ENCODE results near the gene POU6F2.

POU6F2 gene

GRCh38 chr7:39432368-39432767 is 454.7 kb downstream of the POU6F2 start:
- Histone ChIP-seq H3K4me1 (ENCODE audit: control insufficient read depth in 2 of 2, insufficient read depth in 1 of 2, low read depth in 1 of 2, low read length in 2 of 2) (no peaks in the 10 kb centered on the region), H3K4me3 (ENCODE audit: low read length in 2 of 2) (no peak overlapping the region), H3K23ac (ENCODE audit: low read depth, low read length, poor library complexity) (no peak overlapping the region), H4K8ac (ENCODE audit: low read depth, low read length) (no peak overlapping the region), H3K14ac (ENCODE audit: low read length) (no peak overlapping the region), H2BK15ac (ENCODE audit: low read length) (no peak overlapping the region), H3K9ac (ENCODE audit: low read depth, low read length, poor library complexity) (no peak overlapping the region), H3K9me3 (replicated peaks in 1 of 2; ENCODE audit: control insufficient read depth in 2 of 2, insufficient read depth in 1 of 2, low read depth in 1 of 2, low read length in 2 of 2) (no peaks in the 10 kb centered on the region), H3K18ac (ENCODE audit: low read length) (no peak overlapping the region), H2BK5ac (ENCODE audit: low read length) (no peak overlapping the region), H3K79me1 (ENCODE audit: low read depth, low read length) (no peaks in the 10 kb centered on the region), H4K91ac (ENCODE audit: low read depth, low read length, poor library complexity) (no peak overlapping the region), H3K27me3 (ENCODE audit: control insufficient read depth in 3 of 3, insufficient read depth in 3 of 3, low read depth in 1 of 3, low read length in 3 of 3) (no peaks in the 10 kb centered on the region), H2BK12ac (ENCODE audit: low read length) (no peak overlapping the region), H3K27ac (replicated peaks; ENCODE audit: low read length) (no peak overlapping the region), H3K4ac (ENCODE audit: low read length) (no peak overlapping the region), H3K4me2 (ENCODE audit: insufficient read depth, low read length, poor library complexity, severe bottlenecking) (no peak overlapping the region), H2BK120ac (ENCODE audit: low read depth, low read length) (no peak overlapping the region), H2AK5ac (ENCODE audit: low read depth, low read length) (no peak overlapping the region), H2AFZ (ENCODE audit: low read length) (no peak overlapping the region), H3K36me3 (replicated peaks in 1 of 2; ENCODE audit: control insufficient read depth in 2 of 2, insufficient read depth in 2 of 2, low read length in 2 of 2) (no peaks in the 10 kb centered on the region)
- no peak for DNase-seq (ENCODE audit: low spot score)
- WGBS, 2 donors (ENCODE audit: extremely low coverage in 2 of 2, insufficient read length in 2 of 2, insufficient replicate concordance in 1 of 2): no CpG with 5 or more reads among the region's 3 CpGs

- no peak overlapping the region for H4K91ac ChIP-seq (ENCODE audit: low read depth, low read length, poor library complexity)
- no peak overlapping the region for H3K14ac ChIP-seq (ENCODE audit: low read length)
- no peak overlapping the region for H2BK15ac ChIP-seq (ENCODE audit: low read length)
- H2BK12ac ChIP-seq (ENCODE audit: low read length): peak overlapping the region; percentile 14
- no peaks in the 10 kb centered on the region for H3K27me3 ChIP-seq (ENCODE audit: control insufficient read depth in 3 of 3, insufficient read depth in 3 of 3, low read depth in 1 of 3, low read length in 3 of 3)
- H3K9me3 ChIP-seq (replicated peaks in 1 of 2; ENCODE audit: control insufficient read depth in 2 of 2, insufficient read depth in 1 of 2, low read depth in 1 of 2, low read length in 2 of 2): no peaks in the 10 kb centered on the region
- H2BK5ac ChIP-seq (ENCODE audit: low read length): no peak overlapping the region
- H3K4me3 ChIP-seq (ENCODE audit: low read length in 2 of 2): no peak overlapping the region
- H3K18ac ChIP-seq (ENCODE audit: low read length): peak overlapping the region; percentile 20
- no peak overlapping the region for H3K4ac ChIP-seq (ENCODE audit: low read length)
- no peak overlapping the region for H3K4me2 ChIP-seq (ENCODE audit: insufficient read depth, low read length, poor library complexity, severe bottlenecking)
- no peak overlapping the region for H2AFZ ChIP-seq (ENCODE audit: low read length)
- no peak overlapping the region for H3K23ac ChIP-seq (ENCODE audit: low read depth, low read length, poor library complexity)
- no peaks in the 10 kb centered on the region for H3K4me1 ChIP-seq (ENCODE audit: control insufficient read depth in 2 of 2, insufficient read depth in 1 of 2, low read depth in 1 of 2, low read length in 2 of 2)
- no peak overlapping the region for H4K8ac ChIP-seq (ENCODE audit: low read depth, low read length)
- H2AK5ac ChIP-seq (ENCODE audit: low read depth, low read length): no peak overlapping the region
- no peak overlapping the region for H3K9ac ChIP-seq (ENCODE audit: low read depth, low read length, poor library complexity)
- H2BK120ac ChIP-seq (ENCODE audit: low read depth, low read length): no peak overlapping the region
- H3K36me3 ChIP-seq (replicated peaks in 1 of 2; ENCODE audit: control insufficient read depth in 2 of 2, insufficient read depth in 2 of 2, low read length in 2 of 2): no peaks in the 10 kb centered on the region
- H3K79me1 ChIP-seq (ENCODE audit: low read depth, low read length): no peaks in the 10 kb centered on the region
- no CpG with 5 or more reads among the region's 13 CpGs for WGBS, 2 donors (ENCODE audit: extremely low coverage in 2 of 2, insufficient read length in 2 of 2, insufficient replicate concordance in 1 of 2)
- DNase-seq (ENCODE audit: low spot score): no peak
- H3K27ac ChIP-seq (replicated peaks; ENCODE audit: low read length): no peak overlapping the region
Measured at GRCh38 chr7:39432807-39433416, 455.2 kb downstream of the POU6F2 start.

- H3K27me3 ChIP-seq (ENCODE audit: control insufficient read depth in 3 of 3, insufficient read depth in 3 of 3, low read depth in 1 of 3, low read length in 3 of 3): no peaks in the 10 kb centered on the region
- H3K27ac ChIP-seq (replicated peaks; ENCODE audit: low read length): no peak overlapping the region
- H3K36me3 ChIP-seq (replicated peaks in 1 of 2; ENCODE audit: control insufficient read depth in 2 of 2, insufficient read depth in 2 of 2, low read length in 2 of 2): no peaks in the 10 kb centered on the region
- H3K79me1 ChIP-seq (ENCODE audit: low read depth, low read length): no peaks in the 10 kb centered on the region
- no peak overlapping the region for H3K14ac ChIP-seq (ENCODE audit: low read length)
- no peaks in the 10 kb centered on the region for H3K4me1 ChIP-seq (ENCODE audit: control insufficient read depth in 2 of 2, insufficient read depth in 1 of 2, low read depth in 1 of 2, low read length in 2 of 2)
- no peak overlapping the region for H4K91ac ChIP-seq (ENCODE audit: low read depth, low read length, poor library complexity)
- no peak overlapping the region for H3K18ac ChIP-seq (ENCODE audit: low read length)
- H2BK5ac ChIP-seq (ENCODE audit: low read length): no peak overlapping the region
- no peak overlapping the region for H2BK12ac ChIP-seq (ENCODE audit: low read length)
- H3K9ac ChIP-seq (ENCODE audit: low read depth, low read length, poor library complexity): no peak overlapping the region
- H3K9me3 ChIP-seq (replicated peaks in 1 of 2; ENCODE audit: control insufficient read depth in 2 of 2, insufficient read depth in 1 of 2, low read depth in 1 of 2, low read length in 2 of 2): no peaks in the 10 kb centered on the region
- H3K4ac ChIP-seq (ENCODE audit: low read length): no peak overlapping the region
- no peak overlapping the region for H4K8ac ChIP-seq (ENCODE audit: low read depth, low read length)
- no peak overlapping the region for H2BK15ac ChIP-seq (ENCODE audit: low read length)
- DNase-seq (ENCODE audit: low spot score): no peak
- H3K4me3 ChIP-seq (ENCODE audit: low read length in 2 of 2): no peak overlapping the region
- no peak overlapping the region for H2AK5ac ChIP-seq (ENCODE audit: low read depth, low read length)
- no peak overlapping the region for H2AFZ ChIP-seq (ENCODE audit: low read length)
- no peak overlapping the region for H3K23ac ChIP-seq (ENCODE audit: low read depth, low read length, poor library complexity)
- no CpG with 5 or more reads among the region's 1 CpG for WGBS, 2 donors (ENCODE audit: extremely low coverage in 2 of 2, insufficient read length in 2 of 2, insufficient replicate concordance in 1 of 2)
- no peak overlapping the region for H3K4me2 ChIP-seq (ENCODE audit: insufficient read depth, low read length, poor library complexity, severe bottlenecking)
- no peak overlapping the region for H2BK120ac ChIP-seq (ENCODE audit: low read depth, low read length)
Measured at GRCh38 chr7:39433550-39433949, 455.8 kb downstream of the POU6F2 start.

- no peak overlapping the region for H2AK5ac ChIP-seq (ENCODE audit: low read depth, low read length)
- no peak overlapping the region for H2BK15ac ChIP-seq (ENCODE audit: low read length)
- H3K14ac ChIP-seq (ENCODE audit: low read length): no peak overlapping the region
- H3K4me3 ChIP-seq (ENCODE audit: low read length in 2 of 2): no peak overlapping the region
- H3K4ac ChIP-seq (ENCODE audit: low read length): no peak overlapping the region
- DNase-seq (ENCODE audit: low spot score): no peak
- H3K27ac ChIP-seq (replicated peaks; ENCODE audit: low read length): no peak overlapping the region
- no peaks in the 10 kb centered on the region for H3K36me3 ChIP-seq (replicated peaks in 1 of 2; ENCODE audit: control insufficient read depth in 2 of 2, insufficient read depth in 2 of 2, low read length in 2 of 2)
- no peak overlapping the region for H2AFZ ChIP-seq (ENCODE audit: low read length)
- H2BK12ac ChIP-seq (ENCODE audit: low read length): no peak overlapping the region
- no peaks in the 10 kb centered on the region for H3K9me3 ChIP-seq (replicated peaks in 1 of 2; ENCODE audit: control insufficient read depth in 2 of 2, insufficient read depth in 1 of 2, low read depth in 1 of 2, low read length in 2 of 2)
- no peaks in the 10 kb centered on the region for H3K79me1 ChIP-seq (ENCODE audit: low read depth, low read length)
- no peak overlapping the region for H3K18ac ChIP-seq (ENCODE audit: low read length)
- H4K8ac ChIP-seq (ENCODE audit: low read depth, low read length): no peak overlapping the region
- no peak overlapping the region for H2BK120ac ChIP-seq (ENCODE audit: low read depth, low read length)
- no peaks in the 10 kb centered on the region for H3K4me1 ChIP-seq (ENCODE audit: control insufficient read depth in 2 of 2, insufficient read depth in 1 of 2, low read depth in 1 of 2, low read length in 2 of 2)
- H3K4me2 ChIP-seq (ENCODE audit: insufficient read depth, low read length, poor library complexity, severe bottlenecking): no peak overlapping the region
- no peak overlapping the region for H4K91ac ChIP-seq (ENCODE audit: low read depth, low read length, poor library complexity)
- H3K9ac ChIP-seq (ENCODE audit: low read depth, low read length, poor library complexity): no peak overlapping the region
- no peaks in the 10 kb centered on the region for H3K27me3 ChIP-seq (ENCODE audit: control insufficient read depth in 3 of 3, insufficient read depth in 3 of 3, low read depth in 1 of 3, low read length in 3 of 3)
- H3K23ac ChIP-seq (ENCODE audit: low read depth, low read length, poor library complexity): no peak overlapping the region
- no peak overlapping the region for H2BK5ac ChIP-seq (ENCODE audit: low read length)
- no CpG with 5 or more reads among the region's 3 CpGs for WGBS, 2 donors (ENCODE audit: extremely low coverage in 2 of 2, insufficient read length in 2 of 2, insufficient replicate concordance in 1 of 2)
Measured at GRCh38 chr7:39434012-39434411, 456.3 kb downstream of the POU6F2 start.

All from neuronal stem cell (in vitro differentiated cells).